HS-5 (cell line): ENCODE data around the gene DDX18.

ENCODE experiments used
- DNase-seq: peaks from one replicate; pipeline ENCODE4 v3.0.0-alpha.2; 2012; ENCODE audit warnings: low read depth

The DDX18 gene

DNA sequence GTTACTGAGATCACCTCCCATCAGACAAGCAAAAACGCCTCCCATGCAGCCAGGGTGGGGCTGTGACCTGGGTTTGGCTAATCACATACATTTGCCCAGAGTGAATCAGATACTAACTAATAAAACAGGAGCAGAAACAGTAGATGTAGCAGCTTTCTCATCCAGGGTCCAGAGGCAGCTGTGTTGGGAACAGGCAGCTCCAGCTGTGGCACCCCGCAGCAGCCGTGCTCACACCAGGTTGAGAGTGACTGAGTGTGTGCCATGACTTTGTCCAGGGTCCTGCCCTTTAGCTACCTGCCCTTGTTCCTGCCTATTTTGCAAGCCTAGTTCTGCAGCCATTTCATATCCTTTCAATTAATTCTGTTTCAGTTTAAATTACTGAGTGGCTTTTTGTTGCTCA is 20.5 kb downstream of the DDX18 start:
- DNase-seq = no peak

DNA sequence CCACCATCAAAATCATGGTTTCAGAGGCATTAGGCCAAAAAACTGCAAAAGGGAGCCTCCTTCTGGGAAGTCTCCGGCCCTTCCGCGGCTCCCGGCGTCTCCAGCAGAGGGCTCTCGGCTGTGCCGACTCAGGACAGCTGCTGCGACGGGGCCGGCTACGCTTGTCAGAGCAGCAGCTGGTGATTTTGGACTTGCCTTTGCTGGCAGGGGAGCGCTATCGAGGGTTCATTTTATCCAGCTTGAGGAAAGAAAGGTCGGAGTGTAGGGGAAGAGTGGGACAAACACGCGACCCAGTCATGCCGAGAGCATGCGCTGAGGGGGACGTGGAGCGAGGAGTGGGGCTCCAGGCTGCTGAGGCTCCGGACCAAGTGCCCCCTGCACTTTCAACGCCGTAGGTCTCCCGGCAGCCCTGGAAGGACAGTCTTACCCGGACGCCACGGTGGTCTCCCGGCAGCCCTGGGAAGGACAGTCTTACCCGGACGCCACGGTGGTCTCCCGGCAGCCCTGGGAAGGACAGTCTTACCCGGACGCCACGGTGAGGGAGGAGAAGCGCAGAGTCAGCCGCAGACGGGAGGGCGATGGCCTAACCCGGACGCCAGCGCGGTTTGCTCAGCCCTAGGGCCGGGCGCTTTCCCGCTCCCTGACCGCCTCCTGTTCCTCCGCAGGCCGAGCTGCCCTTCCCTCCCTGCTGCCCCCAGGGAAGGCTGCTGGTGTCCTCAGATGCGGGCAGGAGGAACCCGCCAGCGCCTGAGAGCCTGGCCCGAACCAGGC is 21.7 kb downstream of the DDX18 start:
- DNase-seq = no peak

GRCh38 chr2:117845304-117845703 is 30.8 kb downstream of the DDX18 start:
- no peak for DNase-seq

DNA sequence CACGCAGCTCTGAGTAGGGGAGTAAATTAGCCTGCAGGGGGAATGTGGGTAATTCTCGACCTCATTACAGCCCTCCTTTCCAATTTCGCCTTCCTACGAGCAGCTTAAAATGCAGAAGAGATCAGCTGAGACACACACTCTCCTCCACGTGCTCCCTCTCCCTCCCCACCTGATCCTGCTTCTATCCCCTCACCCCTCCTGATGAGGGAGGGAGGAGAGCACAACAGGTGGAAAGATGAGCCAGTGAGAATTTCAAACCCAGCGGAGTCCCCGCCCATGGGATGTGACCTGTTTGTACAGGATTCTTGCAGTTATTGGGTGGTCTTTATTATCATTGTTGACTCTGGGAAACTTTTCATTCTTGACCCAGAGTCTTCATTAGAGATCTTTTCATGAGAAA is 35.5 kb downstream of the DDX18 start:
- DNase-seq = no peak

DNA sequence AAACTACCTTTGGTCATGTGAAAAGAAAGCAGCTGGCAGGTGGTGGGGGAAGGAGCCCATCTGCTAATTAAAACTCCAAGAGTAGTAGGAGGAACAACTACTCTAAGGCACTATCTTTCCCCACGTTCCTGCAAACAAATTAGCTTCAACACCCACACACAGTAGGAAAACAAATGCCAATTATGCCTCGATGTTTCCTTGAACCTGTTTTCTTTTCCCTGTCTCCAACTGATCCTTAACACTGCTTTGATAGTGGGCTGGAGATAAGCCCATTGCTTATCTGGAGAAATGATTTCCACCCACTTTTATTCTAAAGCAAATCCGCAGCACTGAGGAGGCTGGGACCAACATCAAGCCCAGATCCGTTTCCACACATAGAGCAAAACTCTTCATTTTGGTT is 36.0 kb downstream of the DDX18 start:
- no peak for DNase-seq

DNA sequence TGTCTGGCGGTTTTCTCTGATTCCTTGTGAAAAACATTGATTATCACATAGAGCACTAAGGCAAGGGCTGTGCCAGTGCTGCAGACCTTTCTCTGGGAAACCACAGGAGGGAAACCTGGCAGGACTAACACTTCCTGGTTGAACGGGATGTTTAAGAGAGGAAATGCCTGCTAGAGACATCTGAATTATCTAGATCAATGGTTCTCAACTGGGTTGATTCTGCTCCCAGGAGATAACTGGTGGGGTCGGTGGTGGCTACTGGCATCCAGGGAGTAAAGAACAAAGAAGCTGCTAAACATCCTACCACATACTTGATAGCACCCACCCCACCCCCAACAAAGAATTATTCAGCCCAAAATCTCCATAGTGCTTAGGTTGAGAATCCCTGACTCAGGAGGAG is 37.5 kb downstream of the DDX18 start:
- no peak for DNase-seq

DNA sequence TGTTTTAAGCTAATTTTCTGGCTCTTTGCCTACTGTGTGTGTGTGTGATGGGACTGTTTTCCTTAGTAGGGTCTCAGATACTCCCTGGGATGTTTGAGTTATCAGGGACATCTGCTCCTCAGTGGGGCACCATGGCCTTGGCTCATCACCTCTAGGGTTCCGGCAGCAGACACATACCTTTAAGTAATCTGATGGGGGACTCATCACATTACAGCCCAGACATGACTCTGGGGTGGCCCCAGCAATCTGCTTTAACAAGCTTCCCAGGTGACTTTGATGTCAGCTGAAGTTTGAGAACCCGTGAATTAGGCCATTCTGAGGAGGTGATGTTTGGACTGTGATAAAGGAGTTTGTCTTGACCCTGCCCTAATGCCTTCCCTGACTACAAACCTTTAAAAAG is 38.8 kb downstream of the DDX18 start:
- no peak for DNase-seq

DNA sequence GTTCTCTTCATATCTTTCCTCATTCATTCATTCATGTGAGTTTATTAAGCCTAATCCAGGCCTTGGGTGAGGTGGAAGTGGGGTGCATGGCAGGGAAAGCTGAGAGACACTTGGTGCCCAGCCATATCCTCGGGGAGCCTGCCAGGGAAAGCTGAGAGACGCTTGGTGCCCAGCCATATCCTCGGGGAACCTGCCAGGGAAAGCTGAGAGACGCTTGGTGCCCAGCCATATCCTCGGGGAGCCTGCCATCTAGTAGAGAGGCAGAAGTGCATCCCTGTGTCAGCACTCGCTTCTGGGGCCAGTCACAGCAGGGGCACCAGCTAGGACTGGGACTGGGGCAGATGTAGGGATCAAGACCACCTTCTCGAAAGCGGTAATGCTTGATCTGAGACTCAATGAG is 39.4 kb downstream of the DDX18 start:
- DNase-seq = no peak

GRCh38 chr2:117854610-117855009 is 40.1 kb downstream of the DDX18 start:
- no peak for DNase-seq

DNA sequence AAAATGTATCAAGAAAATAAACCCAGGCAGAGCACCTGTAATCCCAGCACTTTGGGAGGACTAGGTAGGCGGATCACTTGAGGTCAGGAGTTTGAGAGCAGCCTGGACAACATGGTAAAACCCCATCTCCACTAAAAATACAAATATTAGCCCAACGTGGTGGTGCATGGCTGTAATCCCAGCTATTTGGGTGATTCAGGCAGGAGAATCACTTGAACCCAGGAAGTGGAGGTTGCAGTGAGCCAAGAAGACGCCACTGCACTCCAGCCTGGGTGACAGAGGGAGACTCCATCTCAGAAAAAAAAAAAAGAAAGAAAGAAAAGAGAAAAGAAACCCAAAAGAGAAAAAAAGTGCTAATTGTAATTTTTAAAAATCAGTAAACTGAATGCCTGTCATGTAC is 41.4 kb downstream of the DDX18 start:
- DNase-seq = no peak

GRCh38 chr2:117856415-117857210 is 42.1 kb downstream of the DDX18 start:
- DNase-seq = peak; percentile 97

DNA sequence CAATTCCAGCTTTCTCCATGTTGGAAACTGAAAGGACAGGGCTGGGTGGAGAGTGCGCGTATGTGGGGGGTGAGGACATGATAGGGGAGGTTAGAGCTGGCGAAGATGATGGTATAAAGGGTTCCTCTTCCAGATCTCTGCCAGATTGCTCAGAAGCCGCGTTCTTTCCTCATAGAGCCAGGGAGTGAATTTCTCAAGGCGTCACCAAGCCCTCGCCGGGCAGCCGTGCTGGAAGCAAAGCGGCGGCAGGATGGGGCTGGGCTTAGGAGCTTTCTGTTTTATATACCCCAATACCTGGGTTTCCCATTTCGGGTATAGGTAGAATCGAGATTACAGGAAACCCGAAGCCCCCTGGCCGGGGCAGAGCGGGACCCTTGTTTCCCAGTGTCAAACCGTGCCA is 43.8 kb downstream of the DDX18 start:
- DNase-seq = no peak

DNA sequence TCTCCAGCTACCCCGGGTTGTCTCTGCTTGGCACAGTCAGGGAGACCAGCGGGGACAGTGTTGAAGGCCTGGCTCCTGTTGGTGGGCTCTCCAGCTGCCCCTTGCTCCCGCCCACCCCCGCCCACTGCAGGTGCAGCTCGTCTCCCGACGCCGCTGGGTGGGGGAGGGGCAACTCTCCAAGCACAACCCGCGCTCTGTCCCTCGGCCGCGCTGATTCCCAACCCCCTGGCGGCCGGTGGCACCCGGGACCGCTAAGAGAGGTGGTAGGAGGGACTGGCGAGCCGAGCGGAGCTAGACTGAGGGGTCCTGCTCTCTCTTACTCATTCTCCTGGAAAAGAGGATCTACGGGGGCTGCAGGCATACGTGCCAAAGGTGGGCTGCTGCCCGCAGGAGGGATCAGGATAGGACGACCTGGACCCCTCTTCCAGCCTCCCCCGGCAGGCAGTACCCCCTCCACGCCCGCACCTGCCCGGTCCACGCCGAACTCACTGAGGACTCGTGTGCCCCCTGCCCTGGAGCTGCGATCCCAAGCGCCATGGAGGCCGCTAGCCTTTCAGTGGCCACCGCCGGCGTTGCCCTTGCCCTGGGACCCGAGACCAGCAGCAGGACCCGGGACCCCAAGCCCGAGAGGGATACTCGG is 44.5 kb downstream of the DDX18 start:
- DNase-seq = no peak

- no peak for DNase-seq
Observed at GRCh38 chr2:117859532-117859911, 45.0 kb downstream of the DDX18 start.

- no peak for DNase-seq
Observed at GRCh38 chr2:117859924-117860647, 45.6 kb downstream of the DDX18 start.

- DNase-seq = no peak
Observed at GRCh38 chr2:117862459-117862858, 48.0 kb downstream of the DDX18 start.

GRCh38 chr2:117875786-117876185 is 61.3 kb downstream of the DDX18 start:
- no peak for DNase-seq

DNA sequence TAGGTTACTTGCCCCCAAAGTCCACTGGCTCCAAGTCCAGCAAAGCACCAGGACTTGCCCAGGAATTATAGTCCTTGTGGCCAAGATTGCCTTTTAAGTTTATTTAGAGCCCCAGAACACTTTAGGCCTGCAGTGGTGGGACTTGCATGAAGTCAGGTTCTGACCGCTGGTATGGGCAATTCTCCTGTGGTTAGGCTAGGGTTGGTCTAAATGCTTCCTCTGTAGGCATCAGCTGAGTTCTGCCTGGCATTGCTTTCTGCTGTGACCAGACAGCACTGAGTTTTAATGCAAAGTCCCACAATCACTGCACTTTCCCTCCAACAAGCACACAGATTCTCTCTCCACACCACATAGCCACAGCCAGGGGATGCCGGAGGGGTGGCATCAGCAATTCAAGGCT is 64.5 kb downstream of the DDX18 start:
- no peak for DNase-seq
